ENCODE measurements around the gene ALDH4A1. TPM values are rescaled to one million over a fixed set of nuclear protein-coding genes. Genes with fewer than 3 reads are reported as not detected.

Gene ALDH4A1
- total RNA-seq, 4 donors from 2014 or later = 16.5 to 25.8 (median 22.1) TPM

DNA sequence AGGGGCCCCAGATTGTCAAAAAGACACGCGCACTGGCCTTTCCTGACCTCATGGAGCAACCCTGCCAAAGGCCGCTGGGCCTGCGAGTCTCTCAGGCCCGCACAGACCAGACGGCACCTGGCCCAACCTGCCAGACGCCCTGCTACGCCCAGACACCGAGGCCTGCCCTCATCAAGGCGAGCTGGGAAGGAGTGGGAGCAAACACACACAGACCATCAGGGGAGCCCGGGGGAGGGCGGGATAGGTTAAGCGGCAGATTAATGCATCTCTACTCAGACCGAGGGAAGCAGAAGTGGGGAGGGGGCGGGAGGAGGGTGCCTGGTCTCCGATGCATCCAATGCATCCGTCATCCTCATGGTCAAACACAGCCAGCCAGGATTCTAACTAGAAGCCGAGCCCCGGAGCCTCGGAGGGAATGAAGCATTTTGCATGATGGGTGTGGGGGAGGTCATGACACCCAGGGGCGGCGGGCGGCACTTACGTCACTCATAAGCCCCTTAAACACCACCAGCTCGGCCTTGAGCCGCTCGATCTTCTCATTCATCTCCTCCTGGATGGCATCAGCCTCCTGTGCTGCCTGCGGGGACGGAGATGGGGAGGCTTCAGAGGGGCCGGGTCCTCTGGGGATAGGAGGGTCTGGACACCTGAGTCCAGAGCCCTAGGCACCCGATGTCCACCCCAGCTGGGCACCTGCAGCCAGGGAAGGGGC, 17.0 kb upstream of the ALDH4A1 start:
- intact Hi-C loops (cut with DNase I; ENCODE audit: low total_unique reads) = no loop called here

DNA sequence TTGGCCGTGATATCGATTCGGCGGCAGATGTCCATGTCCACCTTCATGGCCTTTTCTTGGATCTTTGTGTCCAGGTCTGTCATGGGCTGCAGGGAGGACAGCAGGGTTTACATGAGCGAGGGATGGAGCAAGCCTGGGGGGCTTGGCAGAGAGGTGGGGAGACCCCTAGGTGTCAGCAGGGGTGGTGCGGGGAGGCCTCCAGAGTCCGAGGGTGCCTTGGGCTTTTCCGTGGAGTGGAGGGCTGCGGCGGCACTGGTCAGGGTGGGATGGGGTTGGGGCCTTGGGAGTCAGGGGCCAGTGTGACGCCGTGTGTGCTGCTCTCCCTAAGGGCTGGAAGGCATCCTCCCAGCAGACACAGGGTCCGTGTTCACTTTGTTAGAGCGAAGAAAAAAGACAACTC, 16.1 kb upstream of the ALDH4A1 start:
- 92 to 94% methylated on average over 14 of the region's 14 CpGs for WGBS, 2 donors
- intact Hi-C loops (cut with DNase I; ENCODE audit: low total_unique reads) = no loop called here
- no peak overlapping the region for H3K4me3 ChIP-seq (ENCODE audit: low read depth, poor library complexity, severe bottlenecking)
- DNase-seq (ENCODE audit: low spot score in 2 of 2) = no peak
- TF ChIP-seq POLR2A (IDR thresholded peaks at IDR 0.05) = no peak
- TF ChIP-seq, protein P1, sequence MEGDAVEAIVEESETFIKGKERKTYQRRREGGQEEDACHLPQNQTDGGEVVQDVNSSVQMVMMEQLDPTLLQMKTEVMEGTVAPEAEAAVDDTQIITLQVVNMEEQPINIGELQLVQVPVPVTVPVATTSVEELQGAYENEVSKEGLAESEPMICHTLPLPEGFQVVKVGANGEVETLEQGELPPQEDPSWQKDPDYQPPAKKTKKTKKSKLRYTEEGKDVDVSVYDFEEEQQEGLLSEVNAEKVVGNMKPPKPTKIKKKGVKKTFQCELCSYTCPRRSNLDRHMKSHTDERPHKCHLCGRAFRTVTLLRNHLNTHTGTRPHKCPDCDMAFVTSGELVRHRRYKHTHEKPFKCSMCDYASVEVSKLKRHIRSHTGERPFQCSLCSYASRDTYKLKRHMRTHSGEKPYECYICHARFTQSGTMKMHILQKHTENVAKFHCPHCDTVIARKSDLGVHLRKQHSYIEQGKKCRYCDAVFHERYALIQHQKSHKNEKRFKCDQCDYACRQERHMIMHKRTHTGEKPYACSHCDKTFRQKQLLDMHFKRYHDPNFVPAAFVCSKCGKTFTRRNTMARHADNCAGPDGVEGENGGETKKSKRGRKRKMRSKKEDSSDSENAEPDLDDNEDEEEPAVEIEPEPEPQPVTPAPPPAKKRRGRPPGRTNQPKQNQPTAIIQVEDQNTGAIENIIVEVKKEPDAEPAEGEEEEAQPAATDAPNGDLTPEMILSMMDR (IDR thresholded peaks at IDR 0.05) = no peak

More for the DNA sequence above, 17.0 kb upstream of the ALDH4A1 start:
- DNase-seq (ENCODE audit: low spot score in 2 of 2) = no peak
- TF ChIP-seq, protein P1 (IDR thresholded peaks at IDR 0.05) = no peak
- TF ChIP-seq POLR2A (IDR thresholded peaks at IDR 0.05) = no peak
- H3K4me3 ChIP-seq (ENCODE audit: low read depth, poor library complexity, severe bottlenecking) = no peak overlapping the region
- 81 to 90% methylated on average over 29 to 31 of the region's 31 CpGs for WGBS, 2 donors

DNA sequence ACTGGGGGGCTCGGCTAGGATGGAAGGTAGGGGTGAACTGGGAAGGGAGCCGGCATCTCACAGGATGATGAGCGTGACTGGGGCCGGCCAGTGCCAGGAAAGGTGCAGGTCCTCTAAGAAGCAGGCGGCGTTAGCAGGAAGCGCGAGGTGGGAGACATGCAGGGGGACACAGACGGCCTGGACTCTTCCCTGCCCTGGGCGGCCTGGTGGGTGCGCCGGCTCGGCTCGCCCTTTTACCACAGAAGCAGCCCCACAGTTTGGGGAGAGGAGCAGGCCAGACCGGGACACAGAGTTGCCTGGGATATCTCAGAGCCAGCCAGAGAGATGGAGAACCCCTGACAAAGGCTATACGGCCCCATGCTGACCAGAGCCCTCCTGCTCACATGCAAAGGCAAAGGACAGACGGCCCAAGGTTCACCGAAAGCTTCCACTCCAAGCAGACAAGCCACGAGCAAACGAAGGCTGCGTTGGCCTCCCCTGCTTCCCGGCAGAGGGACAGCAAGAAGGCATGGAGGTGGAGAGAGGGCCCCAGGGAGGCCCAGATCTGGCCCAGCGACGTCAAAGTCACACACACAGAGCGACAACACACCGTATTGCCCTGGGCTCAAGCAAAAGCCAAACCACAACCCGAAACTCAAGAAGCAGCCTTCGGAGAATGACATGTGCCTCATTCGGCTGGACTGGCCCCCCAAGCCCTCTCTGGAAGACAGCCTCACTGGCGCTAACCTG, 14.9 kb upstream of the ALDH4A1 start:
- 80 to 81% methylated on average over 30 of the region's 30 CpGs for WGBS, 2 donors
- TF ChIP-seq POLR2A (IDR thresholded peaks at IDR 0.05) = no peak
- TF ChIP-seq, protein P1 (IDR thresholded peaks at IDR 0.05) = no peak
- no peak for DNase-seq (ENCODE audit: low spot score in 2 of 2)
- intact Hi-C loops (cut with DNase I; ENCODE audit: low total_unique reads) = no loop called here
- H3K4me3 ChIP-seq (ENCODE audit: low read depth, poor library complexity, severe bottlenecking) = no peak overlapping the region

DNA sequence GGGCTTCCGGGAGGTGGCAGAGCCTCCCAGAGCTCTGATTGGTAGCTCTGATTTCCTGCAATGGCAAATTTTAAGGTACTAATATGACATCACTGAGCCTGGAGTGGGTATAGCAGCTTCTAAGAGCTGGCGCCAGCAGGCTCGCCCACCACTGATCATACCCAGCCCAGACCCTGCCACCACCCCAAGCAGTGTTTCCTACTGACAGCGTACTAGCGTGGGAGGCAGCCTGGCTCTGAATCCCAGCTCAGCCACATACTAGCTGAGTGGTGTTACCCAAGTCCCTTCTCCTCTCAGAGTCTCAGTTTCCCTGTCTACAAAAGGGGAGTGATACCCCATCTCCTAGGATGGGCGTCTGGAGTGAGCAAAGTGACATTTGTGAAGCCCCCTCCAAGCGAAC, 13.0 kb upstream of the ALDH4A1 start:
- H3K4me3 ChIP-seq (ENCODE audit: low read depth, poor library complexity, severe bottlenecking) = no peak overlapping the region
- TF ChIP-seq POLR2A (IDR thresholded peaks at IDR 0.05) = no peak
- TF ChIP-seq, protein P1 (IDR thresholded peaks at IDR 0.05) = no peak
- DNase-seq (ENCODE audit: low spot score in 2 of 2) = no peak
- intact Hi-C loops (cut with DNase I; ENCODE audit: low total_unique reads) = no loop called here
- 85 to 90% methylated on average over 7 of the region's 7 CpGs for WGBS, 2 donors

DNA sequence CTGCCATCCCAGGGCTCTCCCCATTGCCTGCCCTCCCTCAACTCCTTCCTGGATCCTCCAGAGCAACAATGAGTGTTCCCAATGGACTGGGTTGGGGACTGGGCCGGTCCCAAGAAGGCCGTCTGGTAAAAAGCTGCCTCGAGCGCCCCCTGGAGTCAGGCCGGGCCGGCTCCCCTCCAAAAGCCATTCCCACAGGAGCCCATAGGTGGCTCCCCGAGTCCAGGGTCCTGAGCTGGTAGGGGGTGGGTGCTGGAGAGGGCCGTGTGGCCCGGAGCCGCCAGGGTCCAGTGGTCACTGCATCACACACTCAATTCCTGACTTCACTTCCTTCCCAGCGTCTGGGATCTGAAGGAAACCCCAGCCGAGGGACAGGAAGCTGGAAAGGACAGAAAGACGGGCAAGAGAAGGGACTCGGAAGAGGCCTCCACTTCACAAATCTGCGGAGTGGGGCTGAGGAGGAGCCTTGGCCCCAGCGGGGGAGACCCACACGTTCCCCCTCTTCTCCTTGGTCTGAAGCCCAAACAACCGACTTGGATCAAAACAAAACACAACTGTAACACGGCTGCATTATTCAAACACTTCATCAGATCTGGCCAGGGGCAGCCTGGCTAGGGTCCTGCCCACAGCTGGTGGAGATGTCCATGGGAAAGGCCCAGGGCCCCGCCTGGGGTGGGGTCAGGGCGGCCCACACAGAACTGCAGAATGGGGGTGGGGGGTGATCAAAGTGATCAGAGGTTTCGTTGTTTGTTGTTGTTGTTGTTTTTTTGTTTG, 10.9 kb upstream of the ALDH4A1 start:
- intact Hi-C loops (cut with DNase I; ENCODE audit: low total_unique reads) = no loop called here
- peak; percentile 71 to 97 for DNase-seq (ENCODE audit: low spot score in 2 of 2)

More for the DNA sequence above, 10.9 kb upstream of the ALDH4A1 start:
- WGBS, 2 donors = 27 to 28% methylated on average over 21 to 22 of the region's 22 CpGs
- no peak overlapping the region for H3K4me3 ChIP-seq (ENCODE audit: low read depth, poor library complexity, severe bottlenecking)
- no peak for TF ChIP-seq POLR2A (IDR thresholded peaks at IDR 0.05)
- TF ChIP-seq, protein P1 (IDR thresholded peaks at IDR 0.05) = peak in 1 of 3 donors; percentile 65

Measured in lower leg skin (tissue), 4 donors.